Hematopoietic multipotent progenitor cell (in vitro differentiated cells): ENCODE data around the gene SLFN12L. TPM values are rescaled to one million over a fixed set of nuclear protein-coding genes. Genes with fewer than 3 reads are reported as not detected.
A peak's percentile ranks its signal among the peaks of the same experiment; 100 is the strongest.
"Not testable (repeated sequence)": the region's sequence is repeated elsewhere in the genome, so short reads cannot be mapped to it uniquely, and the experiment has no call there.

ENCODE experiments used
- DNase-seq, 3 donors: peaks; one replicate each; pipeline ENCODE4 v3.0.0-alpha.2; 2011 to 2015; ENCODE audit warnings: low read depth in 2 of 3, low spot score in 2 of 3
- total RNA-seq: library from RNA; depleted of rRNA; stranded (reverse); fragments of >200 nt; gene quantifications from one replicate; pipeline ENCODE4 v1.2.3, GENCODE V29; 2012

Gene SLFN12L
- total RNA-seq, 1 donor, result under 0.01 TPM

DNA sequence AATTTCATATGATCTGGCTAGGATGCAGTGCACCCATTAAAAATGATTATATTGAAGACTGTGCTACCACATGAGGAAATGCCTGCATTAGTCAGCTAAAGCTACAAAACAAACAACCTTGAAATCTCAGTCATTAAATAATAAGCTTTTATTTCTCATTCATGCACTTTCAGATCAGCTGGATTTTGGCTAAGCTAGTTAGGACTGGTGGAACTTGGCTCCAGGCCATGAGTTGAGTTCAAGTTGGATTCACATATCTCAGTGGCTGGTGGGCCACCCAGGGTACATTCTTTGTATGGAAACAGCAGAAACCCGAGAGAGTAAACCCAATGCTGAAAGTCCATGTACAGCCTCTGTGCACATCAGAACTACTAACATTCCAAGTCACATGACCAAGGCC is 6.4 kb upstream of the SLFN12L start:
- no peak for DNase-seq

- DNase-seq, result peak in 2 of 3 donors; percentile 65 to 78
These were observed 5.5 kb upstream of the SLFN12L start for GRCh38 chr17:35542990-35543389.

DNA sequence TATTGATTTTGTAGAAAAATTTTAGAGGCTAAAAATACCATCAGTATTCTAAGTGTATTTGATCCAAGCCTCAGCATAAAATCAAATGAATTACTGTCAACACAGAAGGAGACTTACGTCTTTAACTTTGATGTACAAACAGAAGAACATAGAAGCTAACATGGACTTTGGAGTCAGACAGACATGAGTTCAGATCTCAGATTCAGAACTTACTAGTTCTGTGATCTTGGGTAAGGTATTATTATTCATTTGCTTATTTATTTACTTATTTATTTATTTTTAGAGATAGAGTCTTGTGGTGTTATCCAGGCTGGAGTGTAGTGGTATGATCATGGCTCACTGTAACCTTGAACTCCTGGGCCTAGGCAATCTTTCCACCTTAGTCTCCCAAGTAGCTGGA is 4.0 kb upstream of the SLFN12L start:
- DNase-seq, result no peak

- peak in 2 of 3 donors; percentile 73 to 86 for DNase-seq
These were observed 3.3 kb upstream of the SLFN12L start for GRCh38 chr17:35540589-35541404.

GRCh38 chr17:35539659-35540026 is 2.2 kb upstream of the SLFN12L start:
- DNase-seq, result no peak

DNA sequence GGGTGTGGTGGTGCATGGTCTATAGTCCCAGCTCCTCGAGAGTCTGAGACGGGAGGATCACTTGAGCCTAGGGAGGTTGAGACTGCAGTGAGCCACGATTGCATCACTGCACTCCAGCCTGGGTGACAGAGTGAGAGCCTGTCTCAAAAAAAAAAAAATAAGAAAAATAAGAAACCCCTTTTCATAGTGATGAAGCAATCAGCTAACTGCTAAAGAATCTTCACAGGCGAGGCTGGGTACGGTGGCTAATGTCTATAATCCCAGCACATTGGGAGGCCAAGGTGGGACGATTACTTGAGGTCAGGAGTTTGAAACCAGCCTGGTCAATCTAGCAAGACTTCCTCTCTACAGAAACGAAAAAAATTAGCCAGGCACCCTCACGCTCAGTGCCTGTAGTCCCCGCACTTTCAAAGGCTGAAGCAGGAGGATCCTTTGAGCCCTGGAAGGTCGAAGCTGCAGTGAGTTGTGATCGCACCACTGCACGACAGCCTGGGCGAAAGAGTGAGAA is 760 bp downstream of the SLFN12L start:
- DNase-seq, result no peak

DNA sequence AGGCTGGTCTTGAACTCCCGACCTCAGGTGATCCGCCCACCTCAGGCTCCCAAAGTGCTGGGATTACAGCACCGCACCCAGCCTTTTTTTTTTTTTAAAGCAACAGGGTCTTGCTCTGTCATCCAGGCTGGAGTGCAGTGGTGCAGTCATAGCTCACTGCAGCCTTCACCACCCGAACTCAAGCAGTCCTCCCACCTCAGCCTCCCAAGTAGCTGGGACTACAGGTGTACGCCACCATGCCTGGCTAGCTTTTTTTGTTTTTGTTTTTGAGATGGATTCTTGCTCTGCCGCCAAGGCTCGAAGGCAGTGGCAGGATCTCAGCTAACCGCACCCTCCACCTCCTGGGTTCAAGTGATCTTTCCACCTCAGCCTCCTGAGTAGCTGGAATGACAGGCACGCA is 2.1 kb downstream of the SLFN12L start:
- not testable (repeated sequence) for DNase-seq

GRCh38 chr17:35534576-35535093 is 2.8 kb downstream of the SLFN12L start:
- no peak for DNase-seq

GRCh38 chr17:35531160-35531559 is 6.3 kb downstream of the SLFN12L start:
- DNase-seq, result no peak

DNA sequence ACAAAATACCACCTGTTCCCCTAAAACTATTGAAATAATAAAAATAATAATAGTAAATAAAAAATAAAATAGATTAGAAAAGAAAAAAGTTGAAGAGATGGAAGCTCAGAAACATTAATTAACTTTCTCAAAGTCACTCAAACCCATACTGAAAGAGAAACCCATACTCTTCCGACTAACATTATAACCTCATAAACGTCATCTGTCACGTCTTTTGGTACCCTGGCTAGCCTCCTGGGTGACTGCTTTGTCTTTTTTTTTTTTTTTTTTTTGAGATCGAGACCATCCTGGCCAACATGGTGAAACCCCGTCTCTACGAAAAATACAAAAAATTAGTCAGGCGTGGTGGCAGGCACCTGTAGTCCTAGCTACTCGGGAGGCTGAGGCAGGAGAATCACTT is 7.6 kb downstream of the SLFN12L start:
- no peak for DNase-seq

DNA sequence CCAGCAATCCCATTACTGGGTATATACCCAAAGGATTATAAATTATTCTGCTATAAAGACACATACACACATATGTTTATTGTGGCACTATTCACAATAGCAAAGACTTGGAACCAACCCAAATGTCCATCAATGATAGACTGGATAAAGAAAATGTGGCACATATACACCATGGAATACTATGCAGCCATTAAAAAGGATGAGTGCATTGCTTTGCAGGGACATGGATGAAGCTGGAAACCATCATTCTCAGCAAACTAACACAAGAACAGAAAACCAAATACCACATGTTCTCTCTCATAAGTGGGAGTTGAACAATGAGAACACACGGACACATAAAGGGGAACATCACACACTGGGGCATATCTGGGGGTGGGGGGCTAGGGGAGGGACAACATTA is 8.2 kb downstream of the SLFN12L start:
- DNase-seq, result not testable (repeated sequence)

DNA sequence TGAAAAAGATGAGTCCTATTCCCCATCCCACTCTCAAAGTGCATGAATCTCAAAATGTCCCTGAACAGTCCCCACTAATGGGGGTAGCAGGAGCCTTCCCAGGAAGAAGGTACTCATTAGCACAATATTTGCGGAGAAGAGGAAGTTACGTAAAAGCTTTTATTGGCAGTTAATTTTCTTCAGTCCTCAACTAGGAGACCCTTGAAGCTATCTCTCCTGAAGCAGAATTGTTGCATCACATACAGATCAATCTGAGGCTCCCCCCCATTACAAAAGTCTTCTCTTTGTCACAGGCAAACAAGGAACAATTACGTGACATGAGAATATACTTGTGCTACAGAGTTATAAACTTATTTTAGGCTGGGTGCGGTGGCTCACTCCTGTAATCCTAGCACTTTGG is 14.2 kb downstream of the SLFN12L start:
- no peak for DNase-seq

- DNase-seq, result peak in 2 of 3 donors; percentile 77 to 85
These were observed 15.7 kb downstream of the SLFN12L start for GRCh38 chr17:35521654-35522256.

GRCh38 chr17:35521150-35521549 is 16.3 kb downstream of the SLFN12L start:
- DNase-seq, result no peak

- DNase-seq, result no peak
These were observed 17.5 kb downstream of the SLFN12L start for GRCh38 chr17:35519906-35520442.

DNA sequence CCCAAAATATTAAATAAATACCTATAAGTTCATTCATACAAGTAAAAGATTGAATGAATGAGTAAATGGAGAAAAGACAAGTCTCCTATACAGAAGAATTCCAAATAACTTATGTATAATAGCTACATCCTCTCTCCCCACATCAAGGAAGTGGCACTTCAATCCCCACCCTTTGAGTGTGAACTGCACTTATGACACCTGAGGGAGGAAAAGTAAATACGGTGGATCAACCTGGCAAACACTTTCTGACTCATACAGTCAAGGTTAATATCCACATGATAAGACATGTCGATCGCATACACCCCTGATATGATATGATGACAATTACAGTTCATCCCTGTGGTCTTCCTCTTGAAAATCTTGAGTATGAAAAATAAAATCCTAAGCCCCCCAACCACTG is 18.0 kb downstream of the SLFN12L start:
- DNase-seq, result no peak

DNA sequence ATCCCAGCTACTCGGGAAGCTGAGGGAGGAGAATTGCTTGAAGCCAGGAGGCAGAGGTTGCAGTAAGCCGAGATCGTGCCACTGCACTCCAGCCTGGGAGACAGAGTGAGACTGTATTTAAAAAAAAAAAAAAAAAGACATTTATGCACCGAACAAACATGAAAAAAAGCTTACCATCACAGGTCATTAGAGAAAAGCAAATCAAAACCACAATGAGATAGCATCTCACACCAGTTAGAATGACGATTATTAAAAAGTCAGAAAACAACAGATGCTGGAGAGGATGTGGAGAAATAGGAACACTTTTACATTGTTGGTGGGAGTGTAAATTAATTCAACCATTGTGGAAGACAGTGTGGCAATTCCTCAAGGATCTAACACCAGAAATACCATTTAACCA is 19.0 kb downstream of the SLFN12L start:
- DNase-seq, result not testable (repeated sequence)

DNA sequence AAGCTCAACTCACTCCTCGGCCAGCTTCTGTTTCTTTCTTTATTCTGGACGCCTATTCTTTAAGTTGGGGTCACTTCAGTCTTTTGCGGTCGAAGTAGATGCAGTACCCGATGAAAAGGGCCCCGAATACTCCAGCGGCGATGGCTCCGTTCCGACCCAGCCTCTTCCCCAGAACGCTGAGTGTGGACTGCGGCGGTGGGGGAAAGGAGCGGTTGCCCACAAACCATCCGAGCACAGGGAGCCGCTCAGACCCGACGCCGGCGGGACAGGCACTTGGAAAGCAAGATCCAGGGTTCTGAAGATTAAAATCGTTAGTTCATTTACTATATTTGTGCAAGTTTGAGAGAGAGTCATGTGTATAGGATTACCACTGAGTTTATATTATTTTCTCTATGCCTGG is 22.5 kb downstream of the SLFN12L start:
- DNase-seq, result no peak

- no peak for DNase-seq
These were observed 22.9 kb downstream of the SLFN12L start for GRCh38 chr17:35514564-35514963.

GRCh38 chr17:35510052-35510451 is 27.4 kb downstream of the SLFN12L start:
- no peak for DNase-seq

- DNase-seq, result not testable (repeated sequence)
These were observed 29.8 kb downstream of the SLFN12L start for GRCh38 chr17:35507714-35508113.

- no peak for DNase-seq
These were observed 37.9 kb downstream of the SLFN12L start for GRCh38 chr17:35499548-35499947.
